NB4 (cell line): ENCODE measurements around the gene ZCRB1.

Experiments
- DNase-seq: peaks from one replicate; pipeline ENCODE4 v3.0.0; 2010; ENCODE audit warnings: low read depth
- H3K4me3 ChIP-seq: one replicate; pipeline ENCODE4 v1.5.1; 2011; ENCODE audit warnings: mild to moderate bottlenecking, low read depth, low read length, moderate library complexity
- CTCF ChIP-seq: IDR thresholded peaks from one replicate; pipeline ENCODE4 v1.5.1; 2012; ENCODE audit warnings: low read depth, low read length
- MYC ChIP-seq: IDR thresholded peaks from 2 replicates; pipeline ENCODE4 v1.6.1; 2011; ENCODE audit warnings: low read depth, low read length
- POLR2A ChIP-seq: IDR thresholded peaks from 2 replicates; pipeline ENCODE4 v1.6.1; 2011; ENCODE audit warnings: mild to moderate bottlenecking; ENCODE audit not compliant: insufficient read length; ENCODE audit errors: extremely low read depth
- TF ChIP-seq, protein P1 (sequence below): IDR thresholded peaks from 2 replicates; pipeline ENCODE4 v1.6.1; 2011; ENCODE audit warnings: low read depth, low read length

The ZCRB1 gene

DNA sequence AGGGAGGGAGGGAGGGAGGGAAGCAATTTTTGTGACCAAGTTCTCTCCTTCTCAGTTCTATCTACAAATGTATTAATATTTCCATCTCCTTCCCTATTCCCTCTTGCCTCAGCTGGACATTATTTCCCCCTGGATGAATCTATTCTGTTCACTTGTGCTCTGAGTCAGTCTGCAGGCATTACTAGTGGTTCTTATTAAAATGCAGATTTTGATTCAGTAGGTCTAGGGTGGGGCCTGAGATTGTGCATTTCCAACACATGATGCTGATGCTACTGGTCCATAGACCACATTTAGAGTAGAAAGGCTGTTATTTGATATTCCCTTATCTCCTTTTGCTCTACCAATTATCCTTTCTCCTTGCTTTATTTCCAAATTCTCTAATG, 47.8 kb downstream of the ZCRB1 start:
- DNase-seq, result no peak
- no peak overlapping the region for H3K4me3 ChIP-seq
- TF ChIP-seq CTCF (no peak), POLR2A (no peak), MYC (no peak)
- TF ChIP-seq, protein P1, sequence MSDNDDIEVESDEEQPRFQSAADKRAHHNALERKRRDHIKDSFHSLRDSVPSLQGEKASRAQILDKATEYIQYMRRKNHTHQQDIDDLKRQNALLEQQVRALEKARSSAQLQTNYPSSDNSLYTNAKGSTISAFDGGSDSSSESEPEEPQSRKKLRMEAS, result no peak

DNA sequence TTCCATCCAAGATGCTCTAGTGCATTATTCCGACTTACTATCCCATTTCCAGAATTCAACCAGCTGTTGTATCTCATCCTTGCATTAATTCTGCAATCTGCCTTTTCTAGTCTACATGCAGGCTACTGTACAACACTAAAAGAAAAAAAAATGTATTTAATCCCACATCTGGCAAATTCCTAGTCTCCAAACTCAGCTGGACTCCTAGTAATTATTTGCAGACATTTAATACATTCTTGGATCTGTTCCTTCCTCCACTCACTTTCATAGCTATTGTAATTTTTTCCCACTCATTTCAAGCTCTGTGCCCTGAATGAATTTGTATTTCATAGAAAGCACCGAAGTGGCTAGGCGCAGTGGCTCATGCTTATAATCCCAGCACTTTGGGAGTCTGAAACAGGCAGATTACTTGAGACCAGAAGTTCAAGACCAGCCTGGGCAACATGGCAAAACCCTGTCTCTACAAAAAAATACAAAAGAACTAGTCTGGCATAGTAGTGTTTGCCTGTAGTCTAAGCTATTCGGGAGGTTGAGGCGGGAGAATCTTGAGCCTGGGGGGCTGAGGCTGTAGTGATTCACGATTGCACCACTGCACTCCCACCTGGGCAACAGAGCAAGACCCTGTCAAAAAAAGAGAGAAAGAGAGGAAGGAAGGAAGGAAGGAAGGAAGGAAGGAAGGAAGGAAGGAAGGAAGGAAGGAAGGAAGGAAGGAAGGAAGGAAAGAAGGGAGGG, 48.3 kb downstream of the ZCRB1 start:
- DNase-seq, result no peak
- no peak overlapping the region for H3K4me3 ChIP-seq
- no peak for TF ChIP-seq POLR2A
- TF ChIP-seq CTCF, result no peak
- TF ChIP-seq, protein P1, result no peak
- no peak for TF ChIP-seq MYC

DNA sequence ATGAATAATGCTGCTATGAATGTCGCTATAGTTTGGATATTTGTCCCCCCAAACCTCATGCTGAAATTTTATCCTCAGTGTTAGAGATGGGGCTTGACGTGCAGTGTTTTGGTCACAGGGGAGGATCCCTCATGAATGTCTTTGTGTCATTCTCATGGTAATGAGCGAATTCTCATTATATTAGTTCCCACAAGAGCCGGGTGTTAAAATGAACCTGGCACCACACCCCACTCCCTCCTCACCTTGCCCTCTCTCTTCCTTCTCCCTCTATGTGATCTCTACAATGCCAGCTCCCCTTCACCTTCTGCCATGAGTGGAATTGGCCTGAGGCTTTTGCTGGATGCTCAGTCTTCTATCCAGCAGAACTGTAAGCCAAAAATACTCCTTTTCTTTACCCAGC, 50.4 kb downstream of the ZCRB1 start:
- no peak for DNase-seq
- H3K4me3 ChIP-seq, result no peak overlapping the region
- TF ChIP-seq, protein P1, result no peak
- TF ChIP-seq CTCF (no peak), MYC (no peak), POLR2A (no peak)

DNA sequence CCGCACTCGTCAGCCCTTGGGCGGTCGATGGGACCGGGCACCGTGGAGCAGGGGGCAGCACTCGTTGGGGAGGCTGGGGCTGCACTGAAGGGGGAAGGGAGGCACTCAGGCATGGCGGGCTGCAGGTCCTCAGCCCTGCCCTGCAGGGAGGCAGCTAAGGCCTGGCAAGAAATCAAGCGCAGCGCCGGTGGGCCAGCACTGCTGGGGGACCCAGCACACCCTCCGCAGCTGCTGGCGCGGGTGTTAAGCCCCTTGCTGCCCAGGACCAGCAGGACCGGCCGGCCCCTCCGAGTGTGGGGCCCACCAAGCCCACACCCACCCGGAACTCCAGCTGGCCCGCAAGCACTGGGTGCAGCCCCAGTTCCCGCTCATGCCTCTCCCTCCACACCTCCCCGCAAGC, 52.2 kb downstream of the ZCRB1 start:
- TF ChIP-seq MYC, result no peak
- TF ChIP-seq, protein P1, result no peak
- no peak for TF ChIP-seq POLR2A
- no peak for TF ChIP-seq CTCF
- no peak for DNase-seq
- H3K4me3 ChIP-seq, result no peak overlapping the region

DNA sequence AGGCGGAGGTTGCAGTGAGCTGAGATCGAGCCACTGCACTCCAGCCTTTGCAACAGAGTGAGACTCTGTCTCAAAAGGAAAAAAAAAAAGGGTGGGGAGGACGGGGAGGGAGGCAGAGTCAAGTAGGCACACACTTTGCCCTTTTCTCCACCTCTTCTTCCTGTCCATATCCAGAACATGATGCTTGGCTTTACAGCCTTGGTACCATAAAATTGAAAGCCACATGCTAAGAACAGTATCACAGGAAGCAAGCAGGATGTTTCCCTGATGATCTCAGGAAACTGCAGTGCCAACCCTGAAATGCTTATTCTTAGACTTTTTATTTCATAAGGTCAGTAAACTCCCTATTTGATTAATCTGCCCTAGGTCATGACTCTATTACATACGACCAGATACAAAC, 55.3 kb downstream of the ZCRB1 start:
- TF ChIP-seq POLR2A (no peak), MYC (no peak), CTCF (no peak)
- TF ChIP-seq, protein P1, result no peak
- DNase-seq, result no peak
- H3K4me3 ChIP-seq, result no peak overlapping the region
